Kidney (tissue), 14 donors: ENCODE results near the gene AFDN. TPM values are rescaled to one million over a fixed set of nuclear protein-coding genes. Genes with fewer than 3 reads are reported as not detected.
A peak's percentile ranks its signal among the peaks of the same experiment; 100 is the strongest.

ENCODE experiments used
- DNase-seq, 5 donors: peaks; one replicate each; pipeline ENCODE4 v3.0.0-alpha.2; 2013 to 2020
- FAIRE-seq: peaks from 2 replicates; lab custom pipeline; 2012; peaks lifted over from hg19 to GRCh38; lab: Jason Lieb, UNC
- H3K27ac ChIP-seq, 2 donors: one replicate each; pipeline ENCODE4 v1.7.0; 2013; ENCODE audit warnings: low read depth in 2 of 2, low read length in 2 of 2, inconsistent platforms in 1 of 2
- H3K27me3 ChIP-seq: one replicate; pipeline ENCODE4 v1.7.1; 2013; ENCODE audit warnings: low read length, inconsistent platforms; ENCODE audit not compliant: control insufficient read depth, insufficient read depth
- H3K36me3 ChIP-seq, 3 donors: one replicate each; pipeline versions ENCODE4 v1.7.0 to v1.7.1; 2013; ENCODE audit warnings: low read length in 3 of 3, control low read depth in 1 of 3, inconsistent platforms in 1 of 3; ENCODE audit not compliant: insufficient read depth in 3 of 3, control insufficient read depth in 2 of 3
- H3K4me1 ChIP-seq, 3 donors: one replicate each; pipeline versions ENCODE4 v1.7.0 to v1.7.1; 2013; ENCODE audit warnings: low read length in 3 of 3, inconsistent platforms in 1 of 3, low read depth in 1 of 3; ENCODE audit not compliant: control insufficient read depth in 2 of 3, insufficient read depth in 2 of 3
- H3K4me3 ChIP-seq, 3 donors: one replicate each; pipeline versions ENCODE4 v1.7.0 to v1.8.1; 2013; ENCODE audit warnings: low read length in 3 of 3, control low read depth in 1 of 3, inconsistent platforms in 1 of 3
- H3K9ac ChIP-seq, 3 donors: one replicate each; pipeline versions ENCODE4 v1.7.0 to v1.7.1; 2013; ENCODE audit warnings: low read length in 3 of 3, control low read depth in 1 of 3, inconsistent platforms in 1 of 3
- H3K9me3 ChIP-seq, 3 donors: one replicate each; pipeline versions ENCODE4 v1.7.0 to v1.7.1; 2013; ENCODE audit warnings: low read length in 3 of 3, control low read depth in 1 of 3, inconsistent platforms in 1 of 3; ENCODE audit not compliant: control insufficient read depth in 2 of 3, insufficient read depth in 1 of 3
- intact Hi-C: fragments of 100-400 bp; cut with DNase I; formaldehyde crosslinking; loops from one replicate; pipeline ENCODE4 v1.11.1; 2022
- polyA plus RNA-seq: library from polyadenylated mRNA; stranded (reverse); fragments of 350-450 nt; fragmentation: Illumina TruSeq; extraction: RNeasy Lipid Tissue Mini Kit (QIAGEN cat#74804); gene quantifications from one replicate; pipeline ENCODE4 v1.2.3, GENCODE V29; 2014; ENCODE audit warnings: low read depth, low replicate concordance; ENCODE audit not compliant: insufficient read depth
- total RNA-seq: library from RNA; stranded (reverse); fragmentation: NEBNext Ultra II Directional; extraction: Animal tissue kit (Norgen Biotek cat#: 25700); gene quantifications from one replicate; pipeline ENCODE4 v1.2.1, GENCODE V29; 2021
- TF ChIP-seq, protein P1 (sequence below): IDR thresholded peaks from 3 replicates; pipeline ENCODE4 v1.5.1; 2012; ENCODE audit warnings: mild to moderate bottlenecking, moderate library complexity, borderline replicate concordance; ENCODE audit not compliant: insufficient read depth; ENCODE audit errors: extremely low read depth
- donor health status: control.
- donor health status: control.
- donor health status: control.
- donor health status: control.
- donor health status: control.
- donor health status: DM: yes; HTN: yes; CAD: no.
- donor health status: Normal renal cell carcinoma (clear cell type).

Gene AFDN
- total and polyA plus RNA-seq, 2 donors from 2014 or later: 21.5 to 175 TPM

DNA sequence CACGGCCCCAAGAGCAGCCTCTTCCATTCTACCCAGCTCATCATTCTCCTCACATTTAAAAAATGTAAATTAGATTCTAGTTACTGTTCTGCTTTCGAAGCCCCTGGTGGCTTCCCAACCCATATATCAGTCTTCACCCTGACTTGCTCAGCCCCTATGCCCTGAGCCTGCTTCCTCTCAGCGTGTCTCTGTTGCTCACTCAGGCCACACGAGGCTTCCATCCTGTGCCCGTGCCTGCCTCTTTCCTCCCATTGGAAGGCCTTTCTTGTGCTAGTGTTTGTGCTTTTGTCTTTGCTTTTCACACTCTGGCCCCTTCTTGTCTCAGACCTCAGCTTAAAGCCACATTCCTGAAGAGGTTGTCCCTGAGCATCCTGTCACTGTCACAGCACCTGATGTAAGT, 78.1 kb downstream of the AFDN start:
- Histone ChIP-seq H3K9me3 (no peaks in the 10 kb centered on the region), H3K27me3 (no peaks in the 10 kb centered on the region), H3K36me3 (peaks cover 2 to 7% (median 5%) of the 10 kb centered on the region in 3 donors), H3K9ac (no peak overlapping the region), H3K4me1 (peaks cover 0 to 7% (median 3%) of the 10 kb centered on the region in 3 donors), H3K4me3 (no peak overlapping the region), H3K27ac (no peak overlapping the region)
- FAIRE-seq: no peak
- no peak for DNase-seq
- intact Hi-C loops: no loop called here
- TF ChIP-seq, protein P1, sequence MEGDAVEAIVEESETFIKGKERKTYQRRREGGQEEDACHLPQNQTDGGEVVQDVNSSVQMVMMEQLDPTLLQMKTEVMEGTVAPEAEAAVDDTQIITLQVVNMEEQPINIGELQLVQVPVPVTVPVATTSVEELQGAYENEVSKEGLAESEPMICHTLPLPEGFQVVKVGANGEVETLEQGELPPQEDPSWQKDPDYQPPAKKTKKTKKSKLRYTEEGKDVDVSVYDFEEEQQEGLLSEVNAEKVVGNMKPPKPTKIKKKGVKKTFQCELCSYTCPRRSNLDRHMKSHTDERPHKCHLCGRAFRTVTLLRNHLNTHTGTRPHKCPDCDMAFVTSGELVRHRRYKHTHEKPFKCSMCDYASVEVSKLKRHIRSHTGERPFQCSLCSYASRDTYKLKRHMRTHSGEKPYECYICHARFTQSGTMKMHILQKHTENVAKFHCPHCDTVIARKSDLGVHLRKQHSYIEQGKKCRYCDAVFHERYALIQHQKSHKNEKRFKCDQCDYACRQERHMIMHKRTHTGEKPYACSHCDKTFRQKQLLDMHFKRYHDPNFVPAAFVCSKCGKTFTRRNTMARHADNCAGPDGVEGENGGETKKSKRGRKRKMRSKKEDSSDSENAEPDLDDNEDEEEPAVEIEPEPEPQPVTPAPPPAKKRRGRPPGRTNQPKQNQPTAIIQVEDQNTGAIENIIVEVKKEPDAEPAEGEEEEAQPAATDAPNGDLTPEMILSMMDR: no peak

DNA sequence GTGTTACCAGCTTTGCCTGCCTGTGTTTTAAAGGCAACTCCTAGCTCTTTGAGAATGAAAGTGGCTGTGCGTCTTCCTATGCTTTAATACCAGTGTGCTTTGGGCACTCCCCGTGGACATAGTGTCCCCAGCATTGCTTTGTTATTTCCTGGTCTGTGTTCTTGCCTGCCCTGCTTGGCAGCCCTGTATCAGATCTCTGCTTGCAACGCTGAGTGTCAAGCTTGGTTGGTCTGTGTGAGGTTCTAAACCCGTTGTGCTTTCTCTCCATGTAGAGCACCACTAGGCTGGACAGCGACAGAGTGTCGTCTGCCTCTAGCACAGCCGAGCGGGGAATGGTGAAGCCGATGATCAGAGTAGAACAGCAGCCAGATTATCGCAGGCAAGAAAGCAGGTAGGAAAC, 80.2 kb downstream of the AFDN start:
- Histone ChIP-seq H3K27ac (no peak overlapping the region), H3K36me3 (peaks cover 2 to 10% (median 8%) of the 10 kb centered on the region in 3 donors), H3K4me1 (peaks cover 0 to 7% (median 3%) of the 10 kb centered on the region in 3 donors), H3K4me3 (no peak overlapping the region), H3K9ac (no peak overlapping the region), H3K9me3 (no peaks in the 10 kb centered on the region), H3K27me3 (no peaks in the 10 kb centered on the region)
- DNase-seq (peak; percentile 58 to 87 (median 74)), FAIRE-seq (no peak)
- TF ChIP-seq, protein P1: no peak
- intact Hi-C loops: no loop called here

DNA sequence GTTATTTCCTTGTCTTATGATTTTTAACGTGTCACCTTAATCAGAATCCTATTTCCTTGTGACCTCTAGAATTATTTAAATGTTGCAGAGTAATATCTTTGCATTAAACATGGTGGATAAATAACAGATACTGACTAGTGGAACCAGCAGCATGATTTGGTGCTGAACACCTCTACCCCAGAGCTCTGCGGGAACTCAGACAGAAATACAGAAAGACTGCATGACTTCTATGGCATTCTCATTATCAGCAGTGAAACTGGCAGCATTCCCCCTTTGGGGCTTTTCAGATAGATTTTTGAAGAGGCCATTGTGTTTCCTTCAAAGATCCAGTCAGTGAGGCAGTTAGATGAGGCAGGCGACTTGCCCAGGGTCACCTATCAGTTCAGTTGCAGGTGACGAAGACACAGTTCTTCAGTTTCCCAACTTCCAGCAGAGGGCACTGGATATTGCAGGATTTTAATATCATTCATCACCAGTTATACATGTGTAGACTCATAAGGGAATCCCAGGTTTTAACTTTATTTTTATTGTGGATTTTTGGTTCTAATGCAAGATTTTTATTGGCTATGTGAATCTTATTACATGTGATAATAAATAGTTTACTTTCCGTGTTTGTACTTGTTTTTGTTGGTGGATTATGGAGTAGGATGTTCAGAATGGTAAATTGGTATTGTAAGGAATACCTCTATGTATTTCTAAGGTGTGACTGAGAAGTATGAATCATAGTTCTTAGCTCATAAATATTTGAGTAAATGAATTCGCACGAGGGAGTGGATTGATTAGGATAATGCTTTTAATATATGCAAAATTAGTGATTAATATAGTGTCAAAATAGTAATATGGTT, 81.3 kb downstream of the AFDN start:
- no peak overlapping the region for H3K27ac ChIP-seq
- no peaks in the 10 kb centered on the region for H3K27me3 ChIP-seq
- no peak overlapping the region for H3K4me3 ChIP-seq
- TF ChIP-seq, protein P1: peak; percentile 45
- no peaks in the 10 kb centered on the region for H3K9me3 ChIP-seq
- DNase-seq (peak in 2 of 5 donors; percentile 33 to 46), FAIRE-seq (peak; percentile 59)
- H3K4me1 ChIP-seq: peaks cover 0 to 6% (median 3%) of the 10 kb centered on the region in 3 donors
- H3K9ac ChIP-seq: no peak overlapping the region
- intact Hi-C loops: no loop called here
- peaks cover 2 to 10% (median 6%) of the 10 kb centered on the region in 3 donors for H3K36me3 ChIP-seq
